GM18519 (cell line): ENCODE data around the gene CUL9.
A peak's percentile ranks its signal among the peaks of the same experiment; 100 is the strongest.

Experiments used
- ATAC-seq: cut with Tn5 transposase; IDR thresholded peaks from one replicate; pipeline ENCODE4 v1.9.1; 2021; ENCODE audit warnings: mild to moderate bottlenecking, moderate library complexity; ENCODE audit not compliant: unreplicated experiment, low FRiP score

Gene CUL9

GRCh38 chr6:43226192-43226851 lies 44.3 kb downstream of the CUL9 start:
- no peak for ATAC-seq

GRCh38 chr6:43228951-43229802 lies 47.2 kb downstream of the CUL9 start, which contains the start of gene DNPH1:
Gene DNPH1 (minus strand): TSS chr6:43229481. CDS start chr6:43229456, 25 bp downstream.
- peak; percentile 58 for ATAC-seq

GRCh38 chr6:43229803-43230620 lies 48.0 kb downstream of the CUL9 start:
- no peak for ATAC-seq

GRCh38 chr6:43231053-43231452 lies 49.1 kb downstream of the CUL9 start:
- no peak for ATAC-seq

GRCh38 chr6:43231735-43232450 lies 49.9 kb downstream of the CUL9 start:
- no peak for ATAC-seq

- no peak for ATAC-seq
Measured at GRCh38 chr6:43235841-43236240, 53.8 kb downstream of the CUL9 start.

- no peak for ATAC-seq
Measured at GRCh38 chr6:43239054-43239453, 57.1 kb downstream of the CUL9 start.

- ATAC-seq, result no peak
Measured at GRCh38 chr6:43240950-43241349, 59.0 kb downstream of the CUL9 start.

GRCh38 chr6:43241446-43241845 lies 59.5 kb downstream of the CUL9 start:
- ATAC-seq, result no peak

- no peak for ATAC-seq
Measured at GRCh38 chr6:43242908-43243663, 61.1 kb downstream of the CUL9 start, which contains the start of gene TTBK1. Gene TTBK1 (plus strand): TSS chr6:43243481. CDS start chr6:43246661, 3,180 bp downstream.

GRCh38 chr6:43243664-43244321 lies 61.8 kb downstream of the CUL9 start:
- no peak for ATAC-seq

GRCh38 chr6:43246301-43247113 lies 64.5 kb downstream of the CUL9 start:
- ATAC-seq, result no peak

GRCh38 chr6:43247114-43247999 lies 65.4 kb downstream of the CUL9 start:
- no peak for ATAC-seq

GRCh38 chr6:43248101-43248500 lies 66.1 kb downstream of the CUL9 start:
- ATAC-seq, result no peak

- ATAC-seq, result no peak
Measured at GRCh38 chr6:43248791-43249190, 66.8 kb downstream of the CUL9 start.

GRCh38 chr6:43250992-43251373 lies 69.0 kb downstream of the CUL9 start:
- no peak for ATAC-seq

GRCh38 chr6:43253401-43253800 lies 71.4 kb downstream of the CUL9 start:
- no peak for ATAC-seq
